GM18517 (cell line): ENCODE measurements around the gene SYS1.
"Not testable (repeated sequence)": the region's sequence is repeated elsewhere in the genome, so short reads cannot be mapped to it uniquely, and the experiment has no call there.

ENCODE experiments used
- ATAC-seq: cut with Tn5 transposase; IDR thresholded peaks from one replicate; pipeline ENCODE4 v1.9.1; 2021; ENCODE audit warnings: mild to moderate bottlenecking, moderate library complexity; ENCODE audit not compliant: unreplicated experiment

The SYS1 gene

DNA sequence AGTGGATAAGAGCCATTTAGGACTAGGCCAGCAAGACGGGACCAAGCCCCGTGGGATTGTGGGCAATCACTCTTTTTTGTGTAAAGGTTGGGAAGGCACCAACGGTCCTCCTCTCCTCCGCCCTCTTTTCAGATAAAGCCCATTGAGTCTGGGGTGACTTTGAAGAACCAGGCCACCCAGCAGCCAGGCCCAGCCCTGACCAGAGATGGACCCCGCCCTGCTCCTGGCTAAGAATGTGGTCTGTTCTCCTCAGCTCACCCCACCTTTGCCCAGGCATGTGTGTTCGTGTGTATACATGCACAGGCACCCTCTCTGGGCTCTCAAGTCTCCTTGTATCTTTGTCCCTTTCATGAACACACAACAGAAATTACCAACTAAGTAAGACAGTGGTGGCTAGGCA is 23.9 kb upstream of the SYS1 start:
- no peak for ATAC-seq

DNA sequence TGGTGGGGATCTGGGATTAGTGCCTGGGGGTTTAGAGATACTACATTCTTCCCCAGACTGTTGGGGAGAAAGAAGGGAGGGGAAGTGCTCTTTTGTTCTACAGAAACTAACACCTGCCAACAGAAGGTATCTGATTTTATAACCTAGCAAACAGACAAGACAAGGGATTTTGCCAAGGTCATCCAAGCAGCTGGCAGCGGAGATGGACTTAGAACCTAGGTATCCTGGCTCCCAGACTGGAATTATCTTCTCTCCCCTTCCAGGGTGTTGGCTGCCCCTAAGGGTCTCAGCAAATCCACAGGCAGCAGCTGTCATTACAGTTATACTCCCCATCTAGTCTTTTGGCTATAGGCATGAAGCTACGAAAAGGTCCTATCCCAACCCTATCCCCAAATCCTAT is 23.2 kb upstream of the SYS1 start:
- no peak for ATAC-seq

DNA sequence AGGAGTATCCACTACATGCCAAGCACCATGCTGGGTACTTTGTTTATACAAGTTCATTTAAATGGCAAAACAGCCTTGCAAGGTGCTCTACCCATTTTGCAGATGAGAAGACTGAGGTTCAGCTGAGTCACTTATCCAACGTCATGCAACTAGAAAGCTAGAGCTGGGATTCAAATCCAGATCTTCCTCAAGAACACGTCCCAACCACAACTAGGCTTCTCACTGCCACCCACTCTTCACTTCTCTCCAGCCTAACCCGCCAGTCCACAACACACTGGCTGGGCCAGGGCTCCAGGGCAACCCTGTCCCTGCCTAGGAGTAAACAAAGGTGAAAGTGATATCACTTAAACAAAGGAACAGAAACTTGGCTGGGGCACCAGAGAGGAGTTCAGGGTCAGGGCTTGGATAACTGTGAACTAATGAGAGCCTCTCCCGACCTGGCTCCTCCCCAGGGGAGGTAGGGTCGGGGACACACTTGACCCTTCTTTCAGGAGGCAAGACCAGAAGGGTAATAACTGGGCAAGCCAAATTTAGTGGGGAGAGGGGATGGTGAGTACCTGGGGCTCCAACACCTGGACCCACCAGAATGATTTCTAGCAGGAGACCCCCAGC is 22.6 kb upstream of the SYS1 start:
- ATAC-seq = no peak

DNA sequence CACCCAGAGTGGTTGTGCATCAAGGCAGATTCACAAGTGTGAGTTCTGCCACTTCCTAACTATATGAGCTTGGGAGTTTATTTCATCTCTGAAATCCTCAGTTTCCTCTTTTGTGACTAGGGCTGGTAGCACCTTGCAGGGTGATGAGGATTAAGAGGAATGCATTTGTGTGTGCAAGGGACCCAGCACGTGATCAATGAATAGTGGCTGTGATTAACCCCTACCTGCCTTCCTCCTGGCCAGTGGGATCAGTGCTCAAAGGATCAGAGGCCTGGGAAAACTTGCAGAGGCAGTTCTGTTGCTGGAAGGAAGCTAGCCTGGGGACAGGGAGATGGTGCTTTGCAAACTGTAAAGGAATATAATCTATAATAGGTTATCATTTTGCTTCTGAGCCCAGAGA is 22.0 kb upstream of the SYS1 start:
- ATAC-seq = no peak

DNA sequence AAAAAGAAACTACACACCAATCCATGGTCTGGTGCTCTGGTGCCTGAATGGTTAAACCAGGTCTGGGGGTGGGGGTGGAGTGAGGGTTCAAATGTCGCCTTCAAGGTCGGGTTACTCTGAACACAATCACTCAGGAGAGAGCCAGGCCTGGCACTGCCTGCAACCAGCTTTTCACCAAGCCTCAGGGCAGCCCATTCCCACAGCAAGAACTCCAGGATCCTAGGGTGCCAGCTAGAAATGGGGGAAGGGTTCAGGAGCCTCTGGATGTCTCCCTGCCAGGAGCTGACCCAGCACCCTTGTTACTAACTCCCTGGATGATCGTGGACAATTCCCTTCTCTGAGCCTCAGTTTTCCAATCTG is 21.4 kb upstream of the SYS1 start:
- ATAC-seq = no peak

DNA sequence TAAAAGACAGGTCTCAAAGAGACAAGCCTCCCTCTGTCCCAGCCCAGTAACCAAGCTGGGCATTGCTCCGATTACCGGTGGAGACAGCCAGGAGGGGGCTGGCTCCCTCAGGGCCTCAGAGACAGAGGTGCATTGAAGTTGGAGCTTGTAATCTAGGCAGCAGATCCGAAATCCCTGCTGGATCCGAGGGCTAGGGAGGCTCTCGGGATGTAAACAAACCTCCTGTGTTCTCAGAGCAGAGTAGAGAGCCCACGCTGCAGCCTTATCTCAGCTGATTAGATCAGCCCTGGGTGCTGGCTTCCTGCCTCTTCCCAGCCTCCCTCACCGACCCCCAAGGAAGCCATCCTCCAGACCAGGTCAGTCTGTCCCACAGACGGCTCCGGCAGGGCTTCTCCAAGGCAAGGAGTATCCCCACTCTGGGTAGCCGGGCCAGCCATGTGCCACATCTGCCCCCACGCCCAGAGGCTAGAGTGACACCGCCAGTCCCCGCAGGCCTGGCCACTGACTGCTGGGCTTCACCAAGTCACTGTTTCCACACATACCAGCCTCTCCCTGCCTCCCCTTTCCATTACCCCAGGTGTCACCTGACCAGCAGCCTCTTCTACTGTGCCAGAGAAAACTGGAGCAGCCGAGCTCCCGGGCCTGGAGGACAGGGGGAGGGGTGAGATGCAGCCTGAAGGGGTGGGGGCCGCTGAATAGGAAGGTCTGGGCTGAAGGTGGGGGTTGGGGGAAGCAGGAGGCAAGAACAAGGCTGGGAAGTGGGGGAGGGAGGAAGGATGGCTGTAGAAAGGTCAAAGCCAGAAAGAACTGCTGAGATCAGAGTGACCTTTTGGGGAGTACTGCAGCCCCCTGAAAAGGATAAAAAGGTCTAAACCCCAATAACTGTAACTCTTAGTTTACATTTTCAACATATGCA is 20.8 kb upstream of the SYS1 start:
- ATAC-seq = no peak

DNA sequence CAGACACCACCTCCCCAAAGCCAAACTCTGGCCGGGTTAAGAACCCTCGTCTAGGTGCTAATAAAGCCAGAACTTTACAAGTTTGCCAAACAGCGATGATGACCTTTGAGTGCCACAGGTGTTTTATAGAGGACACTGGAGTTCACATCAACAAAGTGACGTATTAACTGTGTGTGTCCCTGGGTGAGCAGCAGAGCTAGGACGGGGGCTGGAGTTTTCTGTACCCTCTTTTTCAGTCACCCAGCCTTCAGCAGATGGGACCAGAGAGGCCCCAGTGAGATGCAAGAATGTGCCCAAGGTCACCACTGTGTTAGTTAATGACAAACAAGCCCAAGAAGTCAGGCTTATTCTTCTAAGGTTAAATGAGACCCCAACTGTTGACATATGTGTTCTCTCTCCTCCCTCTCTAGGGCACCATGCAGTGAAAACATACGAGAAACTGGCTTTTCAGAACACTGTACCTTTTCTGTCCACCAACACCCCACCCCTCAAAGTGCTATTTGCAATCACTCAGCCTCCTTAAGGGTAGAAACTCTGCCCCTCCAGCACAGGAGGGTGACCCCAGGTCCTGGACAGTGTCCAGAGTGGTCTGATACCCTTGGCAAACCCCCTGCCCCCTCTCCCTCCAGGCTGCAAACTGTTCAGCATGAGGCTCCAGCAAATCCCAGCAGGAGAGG is 20.0 kb upstream of the SYS1 start:
- ATAC-seq = no peak

GRCh38 chr20:45343532-45344167 is 19.3 kb upstream of the SYS1 start:
- no peak for ATAC-seq

DNA sequence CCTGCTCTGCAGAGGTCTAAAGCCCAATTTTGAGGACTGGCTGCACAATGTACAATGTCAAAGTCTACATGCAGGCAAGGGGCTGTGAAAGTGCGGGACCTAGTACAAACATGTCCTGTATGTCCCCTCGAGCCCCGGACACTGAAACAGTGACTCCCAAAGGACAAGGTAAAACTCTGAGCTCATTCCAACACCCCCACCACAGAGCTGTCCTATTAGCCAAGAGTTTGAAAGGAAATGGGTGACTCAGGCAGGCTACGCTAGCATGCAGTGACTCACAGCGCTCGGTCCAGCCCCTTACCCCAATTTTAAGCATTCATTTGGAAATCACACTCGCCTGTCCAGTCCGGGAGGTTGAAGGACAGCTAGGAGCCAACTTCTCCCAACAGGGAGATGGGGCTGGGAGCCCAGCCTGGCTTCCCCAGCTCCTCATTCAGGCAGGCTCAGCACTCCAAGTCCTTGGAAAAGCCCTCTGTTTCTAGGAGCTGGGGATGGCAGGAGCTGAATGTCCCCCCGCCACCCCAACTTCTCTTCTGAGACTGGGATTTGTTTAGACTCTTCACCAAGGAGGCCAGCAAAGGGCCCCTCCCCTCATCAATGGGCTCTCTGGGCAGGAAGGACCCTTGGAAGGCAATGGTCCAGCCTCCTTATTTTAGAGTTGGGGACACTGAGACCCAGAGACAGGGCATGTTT is 18.6 kb upstream of the SYS1 start:
- no peak for ATAC-seq

GRCh38 chr20:45345104-45345936 is 17.6 kb upstream of the SYS1 start:
- no peak for ATAC-seq

- no peak for ATAC-seq
Measured at GRCh38 chr20:45346291-45346718, 16.7 kb upstream of the SYS1 start.

GRCh38 chr20:45346851-45347250 is 16.1 kb upstream of the SYS1 start:
- ATAC-seq = no peak

- no peak for ATAC-seq
Measured at GRCh38 chr20:45347297-45347935, 15.5 kb upstream of the SYS1 start.

GRCh38 chr20:45347936-45348778 is 14.8 kb upstream of the SYS1 start, which contains the start of gene SDC4:
SDC4 (minus strand) TSS chr20:45348424; CDS start chr20:45348384, 40 bp downstream.
- no peak for ATAC-seq

- ATAC-seq = no peak
Measured at GRCh38 chr20:45350217-45350616, 12.7 kb upstream of the SYS1 start.

DNA sequence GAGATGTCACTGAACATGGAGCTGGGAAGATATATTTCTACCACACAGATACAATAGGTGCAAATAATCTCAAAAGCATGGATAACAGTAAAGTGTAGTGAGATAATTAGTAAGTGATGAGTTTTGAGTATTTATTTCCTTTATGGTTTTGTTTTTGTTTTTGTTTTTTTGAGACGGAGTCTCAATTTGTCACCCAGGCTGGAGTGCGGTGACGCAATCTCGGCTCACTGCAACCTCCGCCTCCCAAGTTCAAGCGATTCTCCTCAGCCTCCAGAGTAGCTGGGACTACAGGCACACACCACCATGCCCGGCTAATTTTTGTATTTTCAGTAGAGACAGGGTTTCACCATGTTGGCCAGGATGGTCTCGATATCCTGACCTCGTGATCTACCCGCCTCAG is 12.2 kb upstream of the SYS1 start:
- ATAC-seq = not testable (repeated sequence)

DNA sequence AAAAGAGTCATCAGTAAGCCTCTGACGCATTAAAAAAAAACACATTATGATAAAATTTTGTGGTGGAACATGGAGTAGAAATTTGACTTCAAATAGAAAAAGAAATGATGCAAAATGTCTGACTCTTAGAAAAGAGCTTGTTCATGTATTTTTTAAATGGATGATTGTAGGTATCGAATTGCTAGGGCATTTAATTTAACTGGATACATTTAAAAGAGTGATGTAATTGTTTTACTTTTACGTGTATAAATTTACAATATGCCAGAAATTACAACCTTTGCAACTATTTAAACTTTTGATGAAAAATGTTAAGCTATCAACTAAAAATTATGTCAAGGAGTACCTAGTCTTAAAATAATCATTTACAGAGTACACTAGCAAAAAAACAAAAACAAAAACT is 10.2 kb upstream of the SYS1 start:
- no peak for ATAC-seq

- ATAC-seq = no peak
Measured at GRCh38 chr20:45353746-45354145, 9.2 kb upstream of the SYS1 start.
